ENCODE data around the gene TOM1L2. TPM values are rescaled to one million over a fixed set of nuclear protein-coding genes. Genes with fewer than 3 reads are reported as not detected.
"Not testable (repeated sequence)": the region's sequence is repeated elsewhere in the genome, so short reads cannot be mapped to it uniquely, and the experiment has no call there.

The TOM1L2 gene
- total RNA-seq, 3 donors from 2014 or later: 32.3 to 39.1 (median 36.4) TPM

DNA sequence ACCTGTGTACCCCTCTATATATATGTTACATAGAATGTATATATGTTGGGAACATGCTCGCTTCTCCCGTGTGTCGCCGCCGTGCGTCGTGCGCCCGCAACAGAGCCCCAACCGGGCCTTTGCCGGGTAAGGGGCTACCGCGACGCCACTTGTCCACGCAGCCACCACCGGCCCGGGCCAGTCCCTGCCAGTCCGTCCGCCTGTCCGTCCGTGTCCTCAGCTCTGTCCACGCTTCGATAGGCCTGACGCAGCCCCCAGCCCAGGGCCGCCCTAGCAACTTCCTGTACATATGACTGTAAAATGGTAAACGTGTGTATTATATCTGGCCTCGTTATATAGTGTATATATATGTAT, 161.3 kb downstream of the TOM1L2 start:
- no peak for DNase-seq (ENCODE audit: low spot score in 2 of 2)
- Histone ChIP-seq H3K27me3 (no peaks in the 10 kb centered on the region), H3K9me3 (no peaks in the 10 kb centered on the region), H3K27ac (peak overlapping the region in 1 of 2 donors; percentile 80), H3K36me3 (no peaks in the 10 kb centered on the region), H3K4me1 (peaks cover 11 to 15% of the 10 kb centered on the region in 2 donors), H3K4me3 (peak overlapping the region in 1 of 3 donors; percentile 65)
- TF ChIP-seq CTCF (IDR thresholded peaks at IDR 0.05) (peak in 1 of 3 donors; percentile 18), POLR2A (IDR thresholded peaks at IDR 0.05) (no peak)
- intact Hi-C loops (cut with DNase I; ENCODE audit: low total_unique reads): loop anchor here (5.0 to 10.0 kb wide), 2 partner anchors 46 to 224 kb away; partner anchors contain the start of genes ATPAF2 and GID4

DNA sequence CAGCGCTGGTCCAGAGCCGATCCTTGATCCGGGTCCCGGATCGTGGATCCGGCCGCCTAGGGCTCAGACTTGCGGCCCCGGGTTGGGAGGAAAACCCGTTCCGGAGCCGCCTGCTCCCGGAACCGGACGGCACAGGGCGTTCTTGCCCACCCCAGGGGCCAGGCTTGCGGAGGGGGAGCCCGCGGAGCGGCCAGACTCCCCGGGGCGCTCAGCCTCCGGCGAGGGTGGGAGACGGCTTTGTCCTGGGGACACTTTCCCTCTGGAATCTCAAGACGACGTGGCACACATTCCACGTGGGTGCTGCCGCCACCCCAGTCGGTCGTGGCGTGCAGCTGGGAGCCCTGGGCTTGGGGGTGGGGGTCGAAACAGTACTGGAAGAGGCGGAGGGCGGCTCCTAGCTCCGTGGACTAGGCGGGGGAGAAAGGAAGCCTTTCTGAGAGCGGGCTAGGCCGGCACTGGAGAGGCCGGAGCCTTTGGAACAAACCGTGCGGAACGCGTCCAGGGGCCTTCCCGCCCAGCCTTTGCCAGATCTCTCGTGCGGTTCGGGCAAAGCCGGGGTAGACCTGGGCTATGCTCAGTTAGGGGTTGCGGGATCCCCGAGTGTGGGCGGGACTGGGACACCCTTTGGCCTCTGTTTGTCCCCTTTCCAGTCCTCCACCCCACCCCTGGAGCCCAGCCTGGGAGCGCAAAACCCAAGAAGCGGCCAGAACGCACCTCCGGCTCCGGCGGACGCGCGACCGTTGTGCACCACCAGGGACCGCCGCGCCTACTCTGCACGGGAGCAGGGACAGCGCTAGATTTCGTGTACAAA, 161.9 kb downstream of the TOM1L2 start:
- peak in 1 of 2 donors; percentile 76 for DNase-seq (ENCODE audit: low spot score in 2 of 2)
- peak overlapping the region; percentile 27 to 65 (median 51) for H3K4me3 ChIP-seq
- peak overlapping the region; percentile 65 to 80 for H3K27ac ChIP-seq
- H3K9me3 ChIP-seq: no peaks in the 10 kb centered on the region
- no peak for TF ChIP-seq POLR2A (IDR thresholded peaks at IDR 0.05)
- peak in 1 of 3 donors; percentile 10 for TF ChIP-seq CTCF (IDR thresholded peaks at IDR 0.05)
- peak in 1 of 3 donors; percentile 9 for TF ChIP-seq POLR2AphosphoS5 (IDR thresholded peaks at IDR 0.05)
- no peaks in the 10 kb centered on the region for H3K27me3 ChIP-seq
- H3K36me3 ChIP-seq: no peaks in the 10 kb centered on the region
- peaks cover 11 to 15% of the 10 kb centered on the region in 2 donors for H3K4me1 ChIP-seq
- intact Hi-C loops (cut with DNase I; ENCODE audit: low total_unique reads): loop anchor here (5.0 to 10.0 kb wide), 2 partner anchors 47 to 225 kb away; partner anchors contain the start of genes ATPAF2 and GID4

GRCh38 chr17:17809531-17810083, 162.6 kb downstream of the TOM1L2 start:
- no peak for DNase-seq (ENCODE audit: low spot score in 2 of 2)
- peaks cover 6 to 15% of the 10 kb centered on the region in 2 donors for H3K4me1 ChIP-seq
- no peaks in the 10 kb centered on the region for H3K36me3 ChIP-seq
- TF ChIP-seq CTCF (IDR thresholded peaks at IDR 0.05) (no peak), POLR2AphosphoS5 (IDR thresholded peaks at IDR 0.05) (no peak), POLR2A (IDR thresholded peaks at IDR 0.05) (no peak)
- H3K27me3 ChIP-seq: no peaks in the 10 kb centered on the region
- H3K27ac ChIP-seq: peak overlapping the region; percentile 65 to 80
- peak overlapping the region; percentile 27 to 65 (median 51) for H3K4me3 ChIP-seq
- intact Hi-C loops (cut with DNase I; ENCODE audit: low total_unique reads): loop anchor here (5.0 to 10.0 kb wide), 2 partner anchors 48 to 225 kb away; partner anchors contain the start of genes ATPAF2 and GID4
- H3K9me3 ChIP-seq: no peaks in the 10 kb centered on the region

DNA sequence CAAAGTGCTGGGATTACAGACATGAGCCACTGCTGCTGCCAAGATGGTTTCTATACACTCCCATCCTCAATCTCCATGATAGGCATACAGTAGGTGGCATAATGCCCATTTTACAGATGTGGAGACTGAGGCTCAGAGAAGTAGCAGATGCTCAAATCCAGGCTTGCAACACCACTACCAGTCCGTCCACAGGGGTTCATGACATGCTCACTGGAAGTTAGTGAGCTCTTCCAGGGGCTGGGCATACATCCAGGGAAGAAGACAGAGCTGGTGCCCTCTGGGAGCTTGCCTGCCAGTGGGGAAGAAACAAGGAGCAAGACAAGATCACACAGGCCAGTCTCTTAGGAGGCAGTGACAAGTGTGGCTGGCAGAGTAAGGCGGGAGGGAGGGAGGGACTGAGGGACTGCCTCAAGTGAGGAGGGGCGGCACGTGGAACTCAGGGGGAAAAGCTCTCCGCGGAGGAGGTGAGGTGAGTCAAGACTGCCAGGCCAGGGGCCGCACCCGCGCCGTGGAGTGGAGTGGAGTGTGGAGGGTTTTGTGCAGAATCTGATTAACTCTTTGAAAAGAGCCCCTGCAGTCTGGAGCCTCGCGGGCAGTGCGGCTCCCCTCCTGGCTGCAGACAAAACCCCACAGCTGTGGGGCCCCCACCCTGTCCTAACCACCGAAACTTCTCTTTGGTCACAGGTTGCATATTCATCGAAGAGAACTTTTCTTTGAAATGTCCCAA, 163.3 kb downstream of the TOM1L2 start:
- peaks cover under 1 to 15% of the 10 kb centered on the region in 2 donors for H3K4me1 ChIP-seq
- intact Hi-C loops (cut with DNase I; ENCODE audit: low total_unique reads): no loop called here
- no peak for DNase-seq (ENCODE audit: low spot score in 2 of 2)
- no peaks in the 10 kb centered on the region for H3K36me3 ChIP-seq
- peak overlapping the region in 1 of 2 donors; percentile 36 for H3K27ac ChIP-seq
- H3K27me3 ChIP-seq: no peaks in the 10 kb centered on the region
- H3K4me3 ChIP-seq: peak overlapping the region in 2 of 3 donors; percentile 51 to 65
- TF ChIP-seq CTCF (IDR thresholded peaks at IDR 0.05) (no peak), POLR2AphosphoS5 (IDR thresholded peaks at IDR 0.05) (peak in 1 of 3 donors; percentile 30)
- H3K9me3 ChIP-seq: no peaks in the 10 kb centered on the region

DNA sequence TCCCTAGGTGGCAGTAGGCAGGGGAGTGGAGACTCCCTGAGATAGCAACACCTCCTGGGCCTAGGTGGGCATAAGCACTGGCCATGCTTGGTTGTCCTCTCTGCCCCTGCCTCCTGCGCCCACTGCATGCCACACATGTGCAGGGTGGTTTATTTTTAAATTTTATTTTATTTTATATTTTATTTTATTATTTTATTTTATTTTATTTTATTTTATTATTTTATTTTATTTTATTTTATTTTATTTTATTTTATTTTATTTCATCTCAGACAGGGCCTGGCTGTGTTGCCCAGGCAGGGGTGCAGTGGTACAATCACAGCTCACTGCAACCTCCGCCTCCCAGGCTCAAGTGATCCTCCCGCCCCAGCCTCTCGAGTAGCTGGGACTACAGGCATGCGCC, 164.0 kb downstream of the TOM1L2 start:
- H3K9me3 ChIP-seq; DNase-seq (ENCODE audit: low spot score in 2 of 2); intact Hi-C loops (cut with DNase I; ENCODE audit: low total_unique reads); H3K27ac ChIP-seq; H3K4me3 ChIP-seq; H3K27me3 ChIP-seq; H3K36me3 ChIP-seq: not testable (repeated sequence)
- peaks cover 0 to 15% of the 10 kb centered on the region in 2 donors for H3K4me1 ChIP-seq

Measured in breast epithelium (tissue), 4 donors.